Peyer's patch (tissue), 4 donors: ENCODE results near the gene TIMP2. TPM values are rescaled to one million over a fixed set of nuclear protein-coding genes. Genes with fewer than 3 reads are reported as not detected.
"Not testable (repeated sequence)": the region's sequence is repeated elsewhere in the genome, so short reads cannot be mapped to it uniquely, and the experiment has no call there.

Source experiments
- DNase-seq, 3 donors: peaks; one replicate each; pipeline ENCODE4 v3.0.0-alpha.2; 2017 to 2019
- H3K27ac ChIP-seq, 4 donors: fragments of 200-600 bp; sonication (generic); one replicate each; pipeline ENCODE4 v1.5.1; 2016 to 2019
- H3K27me3 ChIP-seq, 2 donors: fragments of 200-600 bp; sonication (generic); one replicate each; pipeline ENCODE4 v1.5.1; 2019
- H3K36me3 ChIP-seq, 3 donors: fragments of 200-600 bp; sonication (generic); one replicate each; pipeline ENCODE4 v1.5.1; 2016 to 2019
- H3K4me1 ChIP-seq, 4 donors: fragments of 200-600 bp; sonication (generic); one replicate each; pipeline ENCODE4 v1.5.1; 2016 to 2019
- H3K4me3 ChIP-seq, 4 donors: fragments of 200-600 bp; sonication (generic); 1 replicate in 3 of 4; 2 replicates in 1 of 4; pipeline ENCODE4 v1.5.1; 2016 to 2019; ENCODE audit warnings: mild to moderate bottlenecking in 1 of 4
- H3K9me3 ChIP-seq, 4 donors: fragments of 200-600 bp; sonication (generic); one replicate each; pipeline ENCODE4 v1.5.1; 2016 to 2019; ENCODE audit warnings: mild to moderate bottlenecking in 1 of 4
- CTCF ChIP-seq, 6 experiments: fragments of 450-650 bp in 4 of 6; fragments of 200-600 bp in 2 of 6; sonication (generic) in 1 of 6; IDR thresholded peaks; one replicate each; pipeline ENCODE4 v1.5.1; 2017 to 2019; ENCODE audit warnings: antibody characterized with exemption in 6 of 6, mild to moderate bottlenecking in 3 of 6, moderate library complexity in 1 of 6
- POLR2A ChIP-seq, 2 donors: fragments of 450-650 bp; IDR thresholded peaks; one replicate each; pipeline ENCODE4 v1.5.1; 2017; ENCODE audit warnings: antibody characterized with exemption in 2 of 2, mild to moderate bottlenecking in 2 of 2, moderate library complexity in 2 of 2
- total RNA-seq, 4 donors: library from RNA; depleted of rRNA; stranded (reverse); fragments of >200 nt; gene quantifications; one replicate each; pipeline ENCODE4 v1.1.0, GENCODE V29; 2016

The TIMP2 gene
- total RNA-seq, 4 donors from 2014 or later = 27.2 to 73.2 (median 45.0) TPM

GRCh38 chr17:78879635-78880186 lies 45.5 kb downstream of the TIMP2 start:
- DNase-seq = peak; percentile 49 to 65 (median 64)
- TF ChIP-seq POLR2A (IDR thresholded peaks at IDR 0.05) = no peak
- TF ChIP-seq CTCF (IDR thresholded peaks at IDR 0.05) = peak in 1 of 6 experiments; percentile 4
- Histone ChIP-seq H3K9me3 (no peaks in the 10 kb centered on the region), H3K4me3 (peak overlapping the region in 1 of 4 donors; percentile 23), H3K4me1 (peaks cover 0 to 58% (median 6%) of the 10 kb centered on the region in 4 donors), H3K36me3 (no peaks in the 10 kb centered on the region), H3K27me3 (no peaks in the 10 kb centered on the region), H3K27ac (peak overlapping the region; percentile 61 to 87 (median 72))

- Histone ChIP-seq H3K9me3 (no peaks in the 10 kb centered on the region), H3K27me3 (no peaks in the 10 kb centered on the region), H3K27ac (peak overlapping the region; percentile 61 to 87 (median 72)), H3K36me3 (no peaks in the 10 kb centered on the region), H3K4me1 (peaks cover 0 to 51% (median 6%) of the 10 kb centered on the region in 4 donors), H3K4me3 (peak overlapping the region in 1 of 4 donors; percentile 23)
- no peak for DNase-seq
- TF ChIP-seq POLR2A (IDR thresholded peaks at IDR 0.05) (no peak), CTCF (IDR thresholded peaks at IDR 0.05) (no peak)
These were observed 46.2 kb downstream of the TIMP2 start for GRCh38 chr17:78878871-78879527.

GRCh38 chr17:78878261-78878660 lies 46.9 kb downstream of the TIMP2 start:
- no peaks in the 10 kb centered on the region for H3K36me3 ChIP-seq
- no peak overlapping the region for H3K4me3 ChIP-seq
- H3K9me3 ChIP-seq = no peaks in the 10 kb centered on the region
- no peaks in the 10 kb centered on the region for H3K27me3 ChIP-seq
- no peak for TF ChIP-seq POLR2A (IDR thresholded peaks at IDR 0.05)
- no peak for TF ChIP-seq CTCF (IDR thresholded peaks at IDR 0.05)
- peak overlapping the region in 2 of 4 donors; percentile 25 to 87 for H3K27ac ChIP-seq
- DNase-seq = no peak
- H3K4me1 ChIP-seq = peaks cover 0 to 44% (median 4%) of the 10 kb centered on the region in 4 donors

GRCh38 chr17:78876954-78877517 lies 48.2 kb downstream of the TIMP2 start:
- not testable (repeated sequence) for H3K27me3 ChIP-seq, H3K9me3 ChIP-seq, H3K4me3 ChIP-seq, DNase-seq, H3K27ac ChIP-seq
- Histone ChIP-seq H3K36me3 (peaks cover 0 to 10% (median 0%) of the 10 kb centered on the region in 3 donors), H3K4me1 (peaks cover 0 to 32% (median 3%) of the 10 kb centered on the region in 4 donors)

- Histone ChIP-seq H3K9me3 (no peaks in the 10 kb centered on the region), H3K27me3 (no peaks in the 10 kb centered on the region), H3K4me3 (no peak overlapping the region), H3K27ac (peak overlapping the region in 1 of 4 donors; percentile 1), H3K36me3 (peaks cover 0 to 16% (median 0%) of the 10 kb centered on the region in 3 donors), H3K4me1 (peaks cover 0 to 31% (median 3%) of the 10 kb centered on the region in 4 donors)
- DNase-seq = no peak
- TF ChIP-seq CTCF (IDR thresholded peaks at IDR 0.05) (no peak), POLR2A (IDR thresholded peaks at IDR 0.05) (no peak)
These were observed 49.0 kb downstream of the TIMP2 start for GRCh38 chr17:78876094-78876597.
